ENCODE data around the gene FILIP1L. TPM values are rescaled to one million over a fixed set of nuclear protein-coding genes. Genes with fewer than 3 reads are reported as not detected.

The FILIP1L gene
- total and polyA plus RNA-seq, 2 of the 8 experiments (the other 6 are each of a cell fraction or from before 2014, with no cell fraction given), result 0.06 to 0.09 TPM

GRCh38 chr3:100093831-100094230 lies 20.5 kb downstream of the FILIP1L start (continued):
- no peak for TF ChIP-seq E2F6 (IDR thresholded peaks at IDR 0.05)
- TF ChIP-seq EP300 (IDR thresholded peaks at IDR 0.05; ENCODE audit: borderline replicate concordance in 1 of 2, low read depth in 2 of 2, low read length in 2 of 2), result no peak
- no peak for TF ChIP-seq KDM4A (IDR thresholded peaks at IDR 0.05; ENCODE audit: low read depth, low read length, severe bottlenecking)
- no peak for TF ChIP-seq POLR2AphosphoS5 (IDR thresholded peaks at IDR 0.05; ENCODE audit: low read depth, low read length)
- TF ChIP-seq SRF (IDR thresholded peaks at IDR 0.05; ENCODE audit: low read depth, low read length), result no peak

Data from H1 (cell line).